DOHH2 (cell line): ENCODE results near the gene STT3B.
A peak's percentile ranks its signal among the peaks of the same experiment; 100 is the strongest.

ENCODE experiments used
- H3F3A ChIP-seq: fragments of 200-600 bp; sonication (generic), shearing (Covaris generic); 2 replicates; pipeline ENCODE4 v1.6.0; 2016; ENCODE audit warnings: antibody characterized with exemption, mild to moderate bottlenecking; ENCODE audit not compliant: control insufficient read depth, insufficient read depth
- H3K27ac ChIP-seq: fragments of 200-600 bp; sonication (generic); 2 replicates; pipeline ENCODE4 v1.5.1; 2014; ENCODE audit warnings: low read depth, mild to moderate bottlenecking, low read length, moderate library complexity
- H3K27me3 ChIP-seq: fragments of 200-600 bp; sonication (generic); 2 replicates; pipeline ENCODE4 v1.6.1; 2014; ENCODE audit warnings: mild to moderate bottlenecking, low read length, mixed read lengths; ENCODE audit not compliant: control insufficient read depth
- H3K36me3 ChIP-seq: fragments of 200-600 bp; sonication (generic); 2 replicates; pipeline ENCODE4 v1.6.1; 2014; ENCODE audit warnings: mild to moderate bottlenecking, low read length, moderate library complexity, mixed read lengths; ENCODE audit not compliant: control insufficient read depth
- H3K4me1 ChIP-seq: fragments of 200-600 bp; sonication (generic); 2 replicates; pipeline ENCODE4 v1.6.1; 2014; ENCODE audit warnings: mild to moderate bottlenecking, low read length, mixed read lengths; ENCODE audit not compliant: control insufficient read depth
- H3K4me2 ChIP-seq: fragments of 200-600 bp; sonication (generic); 2 replicates; pipeline ENCODE4 v1.6.0; 2014; ENCODE audit warnings: mild to moderate bottlenecking, low read length, moderate library complexity
- H3K4me3 ChIP-seq: fragments of 200-600 bp; sonication (generic); 2 replicates; pipeline ENCODE4 v1.5.1; 2014; ENCODE audit warnings: mild to moderate bottlenecking, low read length, mixed read lengths
- H3K79me2 ChIP-seq: fragments of 200-600 bp; sonication (generic); 2 replicates; pipeline ENCODE4 v1.6.1; 2014; ENCODE audit warnings: mild to moderate bottlenecking, low read length, mixed read lengths; ENCODE audit not compliant: control insufficient read depth
- H3K9me2 ChIP-seq: fragments of 200-600 bp; sonication (generic); replicated peaks from 2 replicates; pipeline ENCODE4 v1.6.1; 2014; ENCODE audit warnings: mild to moderate bottlenecking, low read length, mixed read lengths; ENCODE audit not compliant: control insufficient read depth
- H3K9me3 ChIP-seq: fragments of 200-600 bp; sonication (generic); 2 replicates; pipeline ENCODE4 v1.6.1; 2014; ENCODE audit warnings: antibody characterized with exemption, low read length, mixed read lengths; ENCODE audit not compliant: control insufficient read depth, insufficient read depth
- H4K20me1 ChIP-seq: fragments of 200-600 bp; sonication (generic); 2 replicates; pipeline ENCODE4 v1.6.0; 2014; ENCODE audit warnings: low read depth, mild to moderate bottlenecking, antibody characterized with exemption, low read length, moderate library complexity; ENCODE audit not compliant: control insufficient read depth, insufficient read depth
- CTCF ChIP-seq: fragments of 200-600 bp; sonication (generic); IDR thresholded peaks from one replicate; pipeline ENCODE4 v1.5.1; 2014; ENCODE audit warnings: antibody characterized with exemption, mild to moderate bottlenecking, low read depth, low read length; ENCODE audit not compliant: poor library complexity, severe bottlenecking
- EZH2phosphoT487 ChIP-seq: fragments of 200-600 bp; sonication (generic); IDR thresholded peaks from 2 replicates; pipeline ENCODE4 v1.6.1; 2017; ENCODE audit warnings: borderline replicate concordance, mild to moderate bottlenecking, antibody characterized with exemption, low read length, moderate library complexity, mixed read lengths

Gene STT3B

GRCh38 chr3:31567036-31567435 lies 34.3 kb downstream of the STT3B start:
- Histone ChIP-seq H3K36me3 (no peaks in the 10 kb centered on the region), H3K9me2 (no peaks in the 10 kb centered on the region), H3K4me2 (no peak overlapping the region), H3K79me2 (peaks cover 97% of the 10 kb centered on the region), H4K20me1 (peaks cover 41% of the 10 kb centered on the region), H3K9me3 (no peaks in the 10 kb centered on the region), H3K27ac (no peak overlapping the region), H3K4me3 (no peak overlapping the region), H3F3A (0 out of 2 replicates have a peak, but pooled peaks cover 5% of the 10 kb centered on the region), H3K27me3 (no peaks in the 10 kb centered on the region), H3K4me1 (peaks cover 66% of the 10 kb centered on the region)
- no peak for TF ChIP-seq EZH2phosphoT487
- peak; percentile 69 for TF ChIP-seq CTCF

GRCh38 chr3:31568649-31569048 lies 35.9 kb downstream of the STT3B start:
- Histone ChIP-seq H3K9me3 (no peaks in the 10 kb centered on the region), H3K4me1 (peaks cover 68% of the 10 kb centered on the region), H3K27ac (no peak overlapping the region), H4K20me1 (peaks cover 28% of the 10 kb centered on the region), H3K79me2 (peaks cover 97% of the 10 kb centered on the region), H3K36me3 (no peaks in the 10 kb centered on the region), H3K27me3 (no peaks in the 10 kb centered on the region), H3F3A (peaks cover 12% of the 10 kb centered on the region), H3K4me2 (no peak overlapping the region), H3K4me3 (no peak overlapping the region), H3K9me2 (no peaks in the 10 kb centered on the region)
- TF ChIP-seq CTCF (no peak), EZH2phosphoT487 (no peak)

- H3K27me3 ChIP-seq = no peaks in the 10 kb centered on the region
- H3K4me1 ChIP-seq = peaks cover 63% of the 10 kb centered on the region
- no peaks in the 10 kb centered on the region for H3K9me3 ChIP-seq
- H3K4me2 ChIP-seq = peak overlapping the region; percentile 32
- H3F3A ChIP-seq = peaks cover 7% of the 10 kb centered on the region
- peaks cover 10% of the 10 kb centered on the region for H3K36me3 ChIP-seq
- peaks cover 12% of the 10 kb centered on the region for H4K20me1 ChIP-seq
- peaks cover 97% of the 10 kb centered on the region for H3K79me2 ChIP-seq
- TF ChIP-seq CTCF (no peak), EZH2phosphoT487 (no peak)
- H3K27ac ChIP-seq = no peak overlapping the region
- no peak overlapping the region for H3K4me3 ChIP-seq
- H3K9me2 ChIP-seq = no peaks in the 10 kb centered on the region
Observed at GRCh38 chr3:31571325-31571724, 38.6 kb downstream of the STT3B start.
